H1 (cell line): ENCODE measurements around the gene WLS. TPM values are rescaled to one million over a fixed set of nuclear protein-coding genes. Genes with fewer than 3 reads are reported as not detected.

ENCODE experiments used
- CTCF ChIA-PET: fragments of 300-600 bp; sonication (Branson Sonifier 250); formaldehyde crosslinking; loops from one replicate; lab custom pipeline; 2021; ENCODE audit not compliant: partially characterized antibody; lab: Charles Lee
- POLR2A ChIA-PET: fragments of 300-600 bp; sonication (Branson Sonifier 250); formaldehyde crosslinking; loops from one replicate; lab custom pipeline; 2021; ENCODE audit warnings: inconsistent platforms; ENCODE audit not compliant: partially characterized antibody; lab: Charles Lee
- DNase-seq, 2 experiments: peaks; one replicate each; pipeline versions ENCODE4 v3.0.0 to v3.0.0-alpha.2; 2010 to 2022; ENCODE audit warnings: low spot score in 2 of 2, low read depth in 1 of 2, mixed read lengths in 1 of 2
- FAIRE-seq: peaks from 2 replicates; lab custom pipeline; 2011; peaks lifted over from hg19 to GRCh38; lab: Jason Lieb, UNC
- H2AFZ ChIP-seq: 2 replicates; pipeline ENCODE4 v1.8.1; 2012; ENCODE audit warnings: low read length, inconsistent platforms
- H2AK5ac ChIP-seq: 2 replicates; pipeline ENCODE4 v1.6.1; 2013; ENCODE audit warnings: low read depth, low read length
- H2BK120ac ChIP-seq: replicated peaks from 2 replicates; pipeline ENCODE3; 2013; ENCODE audit warnings: low read depth, low read length, inconsistent platforms
- H2BK12ac ChIP-seq: 2 replicates; pipeline ENCODE4 v1.6.1; 2013; ENCODE audit warnings: low read depth, low read length
- H2BK15ac ChIP-seq: 2 replicates; pipeline ENCODE4 v1.6.1; 2013; ENCODE audit warnings: low read length
- H2BK20ac ChIP-seq: 2 replicates; pipeline ENCODE4 v1.6.1; 2013; ENCODE audit warnings: low read length
- H2BK5ac ChIP-seq: 2 replicates; pipeline ENCODE4 v1.6.1; 2013; ENCODE audit warnings: low read depth, low read length
- H3K14ac ChIP-seq: 2 replicates; pipeline ENCODE4 v1.6.1; 2013; ENCODE audit warnings: inconsistent platforms; ENCODE audit not compliant: insufficient read length
- H3K18ac ChIP-seq: 2 replicates; pipeline ENCODE4 v1.6.1; 2013; ENCODE audit warnings: low read length; ENCODE audit errors: extremely low read depth
- H3K23ac ChIP-seq: 2 replicates; pipeline ENCODE4 v1.6.1; 2013; ENCODE audit warnings: inconsistent platforms; ENCODE audit not compliant: insufficient read length
- H3K23me2 ChIP-seq: 2 replicates; pipeline ENCODE4 v1.6.1; 2013; ENCODE audit warnings: low read depth, low read length
- H3K27ac ChIP-seq: 2 replicates; pipeline ENCODE4 v1.6.1; 2011; ENCODE audit warnings: low read depth, low read length, inconsistent platforms
- H3K27me3 ChIP-seq, 4 experiments: replicated peaks in 1 of 4; 1 replicate in 1 of 4; 2 replicates in 3 of 4; pipeline versions ENCODE4 v1.6.1 to v1.8.1; 2011 to 2013; ENCODE audit warnings: low read length in 3 of 4, mild to moderate bottlenecking in 3 of 4, inconsistent platforms in 2 of 4, mixed read lengths in 2 of 4, moderate library complexity in 1 of 4; ENCODE audit not compliant: control insufficient read depth in 3 of 4, insufficient read depth in 3 of 4; ENCODE audit errors: extremely low read depth in 1 of 4
- H3K36me3 ChIP-seq, 4 experiments: 2 replicates each; pipeline versions ENCODE4 v1.6.1 to v1.8.1; 2011 to 2013; ENCODE audit warnings: mild to moderate bottlenecking in 4 of 4, low read length in 3 of 4, moderate library complexity in 2 of 4, control low read depth in 1 of 4, inconsistent platforms in 1 of 4; ENCODE audit not compliant: insufficient read depth in 4 of 4, control insufficient read depth in 2 of 4
- H3K4ac ChIP-seq: replicated peaks from 2 replicates; pipeline ENCODE3; 2013; ENCODE audit warnings: low read length, low read depth, mixed read lengths, inconsistent platforms; ENCODE audit not compliant: insufficient read length
- H3K4me1 ChIP-seq, 4 experiments: replicated peaks in 1 of 4; 1 replicate in 1 of 4; 2 replicates in 3 of 4; pipeline versions ENCODE4 v1.6.1 to v1.8.1; 2011 to 2013; ENCODE audit warnings: low read length in 3 of 4, inconsistent platforms in 2 of 4, mixed read lengths in 1 of 4; ENCODE audit not compliant: insufficient read depth in 4 of 4, control insufficient read depth in 3 of 4
- H3K4me2 ChIP-seq, 2 experiments: 2 replicates each; pipeline versions ENCODE4 v1.6.1 to v1.8.1; 2011 to 2013; ENCODE audit warnings: low read depth in 2 of 2, low read length in 2 of 2, control low read depth in 1 of 2, inconsistent platforms in 1 of 2, mild to moderate bottlenecking in 1 of 2; ENCODE audit not compliant: insufficient read depth in 1 of 2
- H3K4me3 ChIP-seq, 4 experiments: fragments of 200-600, 300-600 bp in 1 of 4; sonication (generic), shearing (Covaris generic), sonication (Bioruptor Twin) in 1 of 4; 2 replicates each; pipeline versions ENCODE4 v1.5.1 to v1.8.1; 2011 to 2016; ENCODE audit warnings: low read length in 4 of 4, low read depth in 3 of 4, control low read depth in 2 of 4, inconsistent platforms in 2 of 4, mild to moderate bottlenecking in 2 of 4, mixed read lengths in 1 of 4, moderate library complexity in 1 of 4; ENCODE audit not compliant: insufficient read depth in 2 of 4; ENCODE audit errors: extremely low read depth in 1 of 4
- H3K56ac ChIP-seq: replicated peaks from 2 replicates; pipeline ENCODE3; 2013; ENCODE audit warnings: low read depth, mild to moderate bottlenecking, mixed read lengths, low read length, inconsistent platforms; ENCODE audit not compliant: insufficient read length
- H3K79me1 ChIP-seq: 2 replicates; pipeline ENCODE4 v1.6.1; 2013; ENCODE audit warnings: low read depth, low read length, control low read depth
- H3K79me2 ChIP-seq, 2 experiments: 2 replicates each; pipeline versions ENCODE4 v1.6.1 to v1.8.1; 2012 to 2013; ENCODE audit warnings: low read length in 2 of 2, mild to moderate bottlenecking in 2 of 2, inconsistent platforms in 1 of 2; ENCODE audit not compliant: insufficient read depth in 2 of 2, control insufficient read depth in 1 of 2
- H3K9ac ChIP-seq, 4 experiments: replicated peaks in 1 of 4; 1 replicate in 1 of 4; 2 replicates in 3 of 4; pipeline versions ENCODE4 v1.6.1 to v1.8.1; 2011 to 2013; ENCODE audit warnings: low read depth in 3 of 4, low read length in 3 of 4, control low read depth in 2 of 4, mild to moderate bottlenecking in 2 of 4, moderate library complexity in 2 of 4, inconsistent platforms in 1 of 4; ENCODE audit errors: extremely low read depth in 1 of 4
- H3K9me3 ChIP-seq, 2 experiments: 2 replicates each; pipeline versions ENCODE4 v1.6.1 to v1.8.1; 2012 to 2013; ENCODE audit warnings: mild to moderate bottlenecking in 2 of 2, moderate library complexity in 2 of 2, control low read depth in 1 of 2, inconsistent platforms in 1 of 2, low read depth in 1 of 2, low read length in 1 of 2, mixed read lengths in 1 of 2; ENCODE audit not compliant: insufficient read depth in 2 of 2
- H4K20me1 ChIP-seq, 2 experiments: replicated peaks in 1 of 2; 2 replicates each; pipeline versions ENCODE3 to v1.8.1; 2011 to 2013; ENCODE audit warnings: inconsistent platforms in 2 of 2, low read length in 2 of 2, mild to moderate bottlenecking in 1 of 2; ENCODE audit not compliant: insufficient read depth in 2 of 2, control insufficient read depth in 1 of 2
- H4K5ac ChIP-seq: 2 replicates; pipeline ENCODE4 v1.6.1; 2013; ENCODE audit warnings: low read length, low read depth, mixed read lengths, inconsistent platforms; ENCODE audit not compliant: insufficient read length
- H4K8ac ChIP-seq: 2 replicates; pipeline ENCODE4 v1.8.0; 2013; ENCODE audit warnings: mild to moderate bottlenecking, moderate library complexity, low read length, inconsistent platforms; ENCODE audit not compliant: insufficient read depth; ENCODE audit errors: extremely low read depth
- H4K91ac ChIP-seq: replicated peaks from 2 replicates; pipeline ENCODE3; 2013; ENCODE audit warnings: low read length, mixed read lengths, inconsistent platforms; ENCODE audit not compliant: insufficient read length
- CHD1 ChIP-seq: IDR thresholded peaks from 2 replicates; pipeline ENCODE4 v1.6.1; 2012; ENCODE audit warnings: low read depth, low read length, improper control_type of control experiment
- POU5F1 ChIP-seq: IDR thresholded peaks from 2 replicates; pipeline ENCODE4 v1.6.1; 2011; ENCODE audit warnings: low read depth, mild to moderate bottlenecking, low read length, moderate library complexity
- TEAD4 ChIP-seq: IDR thresholded peaks from 2 replicates; pipeline ENCODE4 v1.6.1; 2012; ENCODE audit warnings: low read depth, low read length, inconsistent platforms, mixed read lengths
- WGBS, 2 experiments: shearing (Covaris generic) in 1 of 2; methylation state at CpG; one replicate each; pipeline versions ENCODE4 v1.1.6 to v1.1.7; 2013 to 2015; ENCODE audit warnings: low lambda C conversion rate in 2 of 2, mixed read lengths in 2 of 2, inconsistent platforms in 1 of 2, low coverage in 1 of 2, missing lambda C conversion rate in 1 of 2; ENCODE audit not compliant: insufficient replicate concordance in 2 of 2, insufficient coverage in 1 of 2, insufficient read length in 1 of 2; ENCODE audit errors: extremely low coverage in 1 of 2, missing lambda C conversion rate in 1 of 2; 5-methylcytosine and 5-hydroxymethylcytosine counted together
- polyA plus RNA-seq, 7 experiments: library from polyadenylated mRNA; depleted of rRNA in 3 of 7; stranded (reverse) in 5 of 7; unstranded in 2 of 7; fragments of >200 nt in 5 of 7; fragments of 200-250 nt in 2 of 7; gene quantifications; 1 replicate in 5 of 7; 2 replicates in 1 of 7; 4 replicates in 1 of 7; pipeline versions ENCODE4 v1.2.1 to v1.2.3, GENCODE V29; 2011 to 2013; ENCODE audit warnings: missing spikeins in 2 of 7, mixed read lengths in 2 of 7
- total RNA-seq: library from RNA; stranded (reverse); fragmentation: NEBNext Ultra II Directional; extraction: Animal tissue kit (Norgen Biotek cat#: 25700); gene quantifications from 2 replicates; pipeline ENCODE4 v1.2.1, GENCODE V29; 2021

Gene WLS
- total and polyA plus RNA-seq, 2 of the 8 experiments (the other 6 are each of a cell fraction or from before 2014, with no cell fraction given): 1.2 to 2.7 TPM

GRCh38 chr1:68085752-68086151 is 146.6 kb downstream of the WLS start:
- Histone ChIP-seq H2BK15ac (no peak overlapping the region), H3K27ac (no peak overlapping the region), H4K5ac (no peak overlapping the region), H3K79me1 (no peaks in the 10 kb centered on the region), H2BK20ac (no peak overlapping the region), H2BK12ac (no peak overlapping the region), H3K4me2 (no peak overlapping the region), H2AK5ac (no peak overlapping the region), H3K79me2 (no peaks in the 10 kb centered on the region), H4K91ac (no peak overlapping the region), H3K23ac (no peak overlapping the region), H3K4me3 (no peak overlapping the region), H3K27me3 (no peaks in the 10 kb centered on the region), H3K4ac (no peak overlapping the region), H4K8ac (no peak overlapping the region), H3K56ac (no peak overlapping the region), H4K20me1 (no peaks in the 10 kb centered on the region), H3K36me3 (no peaks in the 10 kb centered on the region), H3K18ac (no peak overlapping the region), H2BK120ac (no peak overlapping the region), H3K9me3 (no peaks in the 10 kb centered on the region), H3K9ac (no peak overlapping the region), H3K23me2 (no peaks in the 10 kb centered on the region), H3K14ac (no peak overlapping the region), H3K4me1 (no peaks in the 10 kb centered on the region), H2AFZ (no peak overlapping the region), H2BK5ac (no peak overlapping the region)
- no peak for DNase-seq
- no peak for FAIRE-seq
- 87% methylated on average over 1 of the region's 1 CpG; no CpG with 5 or more reads in 1 of the 2 experiments for WGBS, 2 experiments
- TF ChIP-seq CHD1 (no peak), POU5F1 (no peak), TEAD4 (0 out of 2 replicates have a peak, but pooled peaks have one; percentile 44)
- CTCF ChIA-PET: no interaction called here
- POLR2A ChIA-PET: no interaction called here
